K562 (cell line): ENCODE measurements around the gene NR4A2. TPM values are rescaled to one million over a fixed set of nuclear protein-coding genes. Genes with fewer than 3 reads are reported as not detected.

Experiments used
- BCOR ChIP-seq: fragments of 450-650 bp; IDR thresholded peaks from 2 replicates; pipeline ENCODE4 v1.6.1; 2016
- CBFA2T3 ChIP-seq: fragments of 450-650 bp; IDR thresholded peaks from 2 replicates; pipeline ENCODE4 v1.6.1; 2017
- ETV5 ChIP-seq: sonication (generic); formaldehyde crosslinking; IDR thresholded peaks from 2 replicates; pipeline ENCODE4 v1.4.0; 2020; ENCODE audit warnings: low read depth, mild to moderate bottlenecking, missing genetic modification reagents
- KDM2B ChIP-seq: fragments of 250-450 bp; sonication (Bioruptor Pico); IDR thresholded peaks from 2 replicates; pipeline ENCODE4 v1.8.0; 2021; ENCODE audit warnings: mild to moderate bottlenecking, moderate library complexity
- KLF16 ChIP-seq: IDR thresholded peaks from 2 replicates; pipeline ENCODE4 v1.6.1; 2016; ENCODE audit warnings: antibody characterized with exemption
- MBD2 ChIP-seq: sonication (generic); IDR thresholded peaks from 2 replicates; pipeline ENCODE4 v1.6.1; 2016; ENCODE audit warnings: low read depth, borderline replicate concordance
- NFIC ChIP-seq: fragments of 450-650 bp; IDR thresholded peaks from 2 replicates; pipeline ENCODE4 v1.6.1; 2017; ENCODE audit warnings: mild to moderate bottlenecking, inconsistent platforms
- OTX1 ChIP-seq: fragments of 450-650 bp; formaldehyde crosslinking; IDR thresholded peaks from 2 replicates; pipeline ENCODE4 v1.4.0; 2022; ENCODE audit warnings: mild to moderate bottlenecking
- PHB2 ChIP-seq: fragments of 450-650 bp; IDR thresholded peaks from 2 replicates; pipeline ENCODE4 v1.6.1; 2017; ENCODE audit warnings: low read depth
- STAG1 ChIP-seq: sonication (generic); formaldehyde crosslinking; IDR thresholded peaks from 2 replicates; pipeline ENCODE4 v1.5.0; 2020; ENCODE audit warnings: missing genetic modification reagents, borderline replicate concordance
- TAF15 ChIP-seq: fragments of 200-400 bp; formaldehyde crosslinking; IDR thresholded peaks from 2 replicates; pipeline ENCODE4 v1.6.1; 2017; ENCODE audit warnings: mild to moderate bottlenecking, low read depth, low read length, moderate library complexity
- ZNF316 ChIP-seq: fragments of 450-650 bp; IDR thresholded peaks from 2 replicates; pipeline ENCODE4 v1.6.1; 2016
- ZNF384 ChIP-seq: IDR thresholded peaks from 2 replicates; pipeline ENCODE4 v1.6.1; 2012; ENCODE audit warnings: low read depth, low read length, improper control_type of control experiment
- ZNF668 ChIP-seq: fragments of 250-450 bp; sonication (Bioruptor Pico); IDR thresholded peaks from 2 replicates; pipeline ENCODE4 v1.8.0; 2022; ENCODE audit warnings: mild to moderate bottlenecking, inconsistent platforms
- ZNF696 ChIP-seq: fragments of 250-450 bp; sonication (Bioruptor Pico); conservative IDR thresholded peaks from 2 replicates; pipeline ENCODE4 v1.4.0; 2020; ENCODE audit warnings: mild to moderate bottlenecking, moderate library complexity
- polyA plus RNA-seq, 8 experiments: library from polyadenylated mRNA; depleted of rRNA in 4 of 8; stranded (reverse) in 5 of 8; unstranded in 3 of 8; fragments of >200 nt; fragmentation: Nextera tagmentation in 2 of 8; fragmentation: Illumina TruSeq in 1 of 8; extraction: Ambion mirVana in 2 of 8; extraction: Trizol in 1 of 8; gene quantifications; 2 replicates each; pipeline versions ENCODE4 v1.2.1 to v1.2.3, GENCODE V29; 2011 to 2014; ENCODE audit warnings: inconsistent platforms in 1 of 8, missing spikeins in 1 of 8
- total RNA-seq, 7 experiments: library from RNA; depleted of rRNA in 6 of 7; stranded (reverse); fragments of >200 nt in 6 of 7; fragmentation: Illumina TruSeq in 2 of 7; extraction: Trizol in 2 of 7; gene quantifications; 2 replicates each; pipeline versions ENCODE4 v1.2.1 to v1.2.3, GENCODE V29; 2011 to 2021; ENCODE audit warnings: low replicate concordance in 1 of 7
- TF ChIP-seq, protein P1 (sequence below): fragments of 450-650 bp; formaldehyde crosslinking; IDR thresholded peaks from 2 replicates; pipeline ENCODE4 v1.4.0; 2020; ENCODE audit warnings: mild to moderate bottlenecking, moderate library complexity
- TF ChIP-seq, protein P2 (sequence below): fragments of 250-450 bp; sonication (Bioruptor Pico); IDR thresholded peaks from 2 replicates; pipeline ENCODE4 v1.5.1; 2021; ENCODE audit warnings: mild to moderate bottlenecking
- TF ChIP-seq, protein P3 (sequence below): sonication (generic); formaldehyde crosslinking; IDR thresholded peaks from 2 replicates; pipeline ENCODE4 v1.8.0; 2023; ENCODE audit warnings: missing genetic modification reagents, mild to moderate bottlenecking, borderline replicate concordance

The NR4A2 gene
- total and polyA plus RNA-seq, 9 of the 15 experiments (the other 6 are each of a cell fraction or from before 2014, with no cell fraction given): 0.94 to 5.1 (median 1.3) TPM

DNA sequence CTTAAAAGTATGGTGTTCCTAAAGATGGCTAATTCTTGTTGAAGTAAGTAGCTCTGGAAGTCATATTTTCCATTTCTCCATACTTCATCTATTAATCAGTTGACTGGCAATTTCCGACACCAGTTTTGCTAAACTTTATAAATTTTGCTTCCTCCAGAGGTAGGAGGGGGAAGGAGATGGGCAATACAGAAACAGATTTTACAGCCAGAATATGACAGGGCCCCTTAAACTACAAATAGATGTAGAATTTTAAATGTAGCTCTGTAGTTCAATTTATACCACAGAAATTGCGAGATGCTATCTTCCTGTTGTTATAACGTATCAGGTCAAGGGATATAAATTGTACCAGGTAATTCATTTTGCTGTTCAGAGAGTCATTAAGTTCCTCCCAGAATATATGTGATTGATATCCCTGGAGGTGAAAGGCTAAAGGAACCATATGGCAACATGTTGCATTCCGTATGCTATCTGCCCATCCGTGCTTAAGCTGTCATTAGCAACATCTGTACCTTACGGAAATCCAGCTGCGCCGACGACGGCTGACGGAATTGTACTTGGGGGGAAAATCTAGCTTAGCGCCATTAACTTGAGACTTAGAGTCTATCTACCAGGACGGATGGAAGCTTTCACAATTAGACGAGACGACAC lies 8.4 kb upstream of the NR4A2 start (continued):
- TF ChIP-seq, protein P1, sequence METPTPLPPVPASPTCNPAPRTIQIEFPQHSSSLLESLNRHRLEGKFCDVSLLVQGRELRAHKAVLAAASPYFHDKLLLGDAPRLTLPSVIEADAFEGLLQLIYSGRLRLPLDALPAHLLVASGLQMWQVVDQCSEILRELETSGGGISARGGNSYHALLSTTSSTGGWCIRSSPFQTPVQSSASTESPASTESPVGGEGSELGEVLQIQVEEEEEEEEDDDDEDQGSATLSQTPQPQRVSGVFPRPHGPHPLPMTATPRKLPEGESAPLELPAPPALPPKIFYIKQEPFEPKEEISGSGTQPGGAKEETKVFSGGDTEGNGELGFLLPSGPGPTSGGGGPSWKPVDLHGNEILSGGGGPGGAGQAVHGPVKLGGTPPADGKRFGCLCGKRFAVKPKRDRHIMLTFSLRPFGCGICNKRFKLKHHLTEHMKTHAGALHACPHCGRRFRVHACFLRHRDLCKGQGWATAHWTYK: no peak
- TF ChIP-seq ETV5 (no peak), PHB2 (no peak), ZNF316 (no peak), NFIC (no peak; the same call in 1 of the 2 replicates), ZNF696 (CRISPR knock-in tag) (no peak), BCOR (no peak), KLF16 (peak; percentile 24; the same call in 1 of the 2 replicates), ZNF384 (no peak), ZNF668 (CRISPR knock-in tag) (no peak), KDM2B (CRISPR knock-in tag) (no peak), STAG1 (CRISPR knock-in tag) (no peak), TAF15 (no peak), CBFA2T3 (peak; percentile 79), OTX1 (CRISPR knock-in tag) (no peak), MBD2 (no peak)
- TF ChIP-seq, protein P2, sequence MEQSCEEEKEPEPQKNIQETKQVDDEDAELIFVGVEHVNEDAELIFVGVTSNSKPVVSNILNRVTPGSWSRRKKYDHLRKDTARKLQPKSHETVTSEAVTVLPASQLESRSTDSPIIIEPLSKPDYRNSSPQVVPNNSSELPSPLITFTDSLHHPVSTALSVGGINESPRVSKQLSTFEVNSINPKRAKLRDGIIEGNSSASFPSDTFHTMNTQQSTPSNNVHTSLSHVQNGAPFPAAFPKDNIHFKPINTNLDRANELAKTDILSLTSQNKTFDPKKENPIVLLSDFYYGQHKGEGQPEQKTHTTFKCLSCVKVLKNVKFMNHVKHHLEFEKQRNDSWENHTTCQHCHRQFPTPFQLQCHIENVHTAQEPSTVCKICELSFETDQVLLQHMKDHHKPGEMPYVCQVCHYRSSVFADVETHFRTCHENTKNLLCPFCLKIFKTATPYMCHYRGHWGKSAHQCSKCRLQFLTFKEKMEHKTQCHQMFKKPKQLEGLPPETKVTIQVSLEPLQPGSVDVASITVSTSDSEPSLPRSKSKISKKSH (CRISPR knock-in tag): no peak
- TF ChIP-seq, protein P3, sequence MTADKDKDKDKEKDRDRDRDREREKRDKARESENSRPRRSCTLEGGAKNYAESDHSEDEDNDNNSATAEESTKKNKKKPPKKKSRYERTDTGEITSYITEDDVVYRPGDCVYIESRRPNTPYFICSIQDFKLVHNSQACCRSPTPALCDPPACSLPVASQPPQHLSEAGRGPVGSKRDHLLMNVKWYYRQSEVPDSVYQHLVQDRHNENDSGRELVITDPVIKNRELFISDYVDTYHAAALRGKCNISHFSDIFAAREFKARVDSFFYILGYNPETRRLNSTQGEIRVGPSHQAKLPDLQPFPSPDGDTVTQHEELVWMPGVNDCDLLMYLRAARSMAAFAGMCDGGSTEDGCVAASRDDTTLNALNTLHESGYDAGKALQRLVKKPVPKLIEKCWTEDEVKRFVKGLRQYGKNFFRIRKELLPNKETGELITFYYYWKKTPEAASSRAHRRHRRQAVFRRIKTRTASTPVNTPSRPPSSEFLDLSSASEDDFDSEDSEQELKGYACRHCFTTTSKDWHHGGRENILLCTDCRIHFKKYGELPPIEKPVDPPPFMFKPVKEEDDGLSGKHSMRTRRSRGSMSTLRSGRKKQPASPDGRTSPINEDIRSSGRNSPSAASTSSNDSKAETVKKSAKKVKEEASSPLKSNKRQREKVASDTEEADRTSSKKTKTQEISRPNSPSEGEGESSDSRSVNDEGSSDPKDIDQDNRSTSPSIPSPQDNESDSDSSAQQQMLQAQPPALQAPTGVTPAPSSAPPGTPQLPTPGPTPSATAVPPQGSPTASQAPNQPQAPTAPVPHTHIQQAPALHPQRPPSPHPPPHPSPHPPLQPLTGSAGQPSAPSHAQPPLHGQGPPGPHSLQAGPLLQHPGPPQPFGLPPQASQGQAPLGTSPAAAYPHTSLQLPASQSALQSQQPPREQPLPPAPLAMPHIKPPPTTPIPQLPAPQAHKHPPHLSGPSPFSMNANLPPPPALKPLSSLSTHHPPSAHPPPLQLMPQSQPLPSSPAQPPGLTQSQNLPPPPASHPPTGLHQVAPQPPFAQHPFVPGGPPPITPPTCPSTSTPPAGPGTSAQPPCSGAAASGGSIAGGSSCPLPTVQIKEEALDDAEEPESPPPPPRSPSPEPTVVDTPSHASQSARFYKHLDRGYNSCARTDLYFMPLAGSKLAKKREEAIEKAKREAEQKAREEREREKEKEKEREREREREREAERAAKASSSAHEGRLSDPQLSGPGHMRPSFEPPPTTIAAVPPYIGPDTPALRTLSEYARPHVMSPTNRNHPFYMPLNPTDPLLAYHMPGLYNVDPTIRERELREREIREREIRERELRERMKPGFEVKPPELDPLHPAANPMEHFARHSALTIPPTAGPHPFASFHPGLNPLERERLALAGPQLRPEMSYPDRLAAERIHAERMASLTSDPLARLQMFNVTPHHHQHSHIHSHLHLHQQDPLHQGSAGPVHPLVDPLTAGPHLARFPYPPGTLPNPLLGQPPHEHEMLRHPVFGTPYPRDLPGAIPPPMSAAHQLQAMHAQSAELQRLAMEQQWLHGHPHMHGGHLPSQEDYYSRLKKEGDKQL (CRISPR knock-in tag): no peak
